H9 (cell line): ENCODE data around the gene ACAA2. TPM values are rescaled to one million over a fixed set of nuclear protein-coding genes. Genes with fewer than 3 reads are reported as not detected.
A peak's percentile ranks its signal among the peaks of the same experiment; 100 is the strongest.

ENCODE experiments used
- DNase-seq: peaks from one replicate; pipeline ENCODE4 v3.0.0-alpha.2; 2017
- H2AFZ ChIP-seq: one replicate; pipeline ENCODE4 v1.6.1; 2013; ENCODE audit warnings: mild to moderate bottlenecking, low read length, control low read depth, moderate library complexity
- H2AK5ac ChIP-seq: 2 replicates; pipeline ENCODE4 v1.6.1; 2013; ENCODE audit warnings: low read length, control low read depth, mixed read lengths; ENCODE audit not compliant: insufficient read length
- H2BK120ac ChIP-seq: one replicate; pipeline ENCODE4 v1.6.1; 2013; ENCODE audit warnings: low read depth, mild to moderate bottlenecking, low read length, control low read depth, inconsistent platforms; ENCODE audit not compliant: poor library complexity, severe bottlenecking
- H2BK12ac ChIP-seq: 2 replicates; pipeline ENCODE4 v1.6.1; 2013; ENCODE audit warnings: low read length, control low read depth, mixed read lengths, low read depth; ENCODE audit not compliant: insufficient read length
- H2BK15ac ChIP-seq: 2 replicates; pipeline ENCODE4 v1.6.1; 2013; ENCODE audit warnings: low read depth, low read length, control low read depth
- H2BK20ac ChIP-seq: one replicate; pipeline ENCODE4 v1.6.1; 2013; ENCODE audit warnings: low read depth, mild to moderate bottlenecking, low read length, control low read depth, inconsistent platforms; ENCODE audit not compliant: poor library complexity, severe bottlenecking
- H2BK5ac ChIP-seq: 2 replicates; pipeline ENCODE4 v1.6.1; 2013; ENCODE audit warnings: low read length, control low read depth, mixed read lengths; ENCODE audit not compliant: insufficient read length
- H3K14ac ChIP-seq: 2 replicates; pipeline ENCODE4 v1.6.1; 2013; ENCODE audit warnings: low read length, control low read depth; ENCODE audit not compliant: insufficient read depth
- H3K18ac ChIP-seq: 2 replicates; pipeline ENCODE4 v1.6.1; 2013; ENCODE audit warnings: low read depth, mild to moderate bottlenecking, mixed read lengths, low read length, control low read depth; ENCODE audit not compliant: insufficient read length
- H3K23ac ChIP-seq: 2 replicates; pipeline ENCODE4 v1.6.1; 2013; ENCODE audit warnings: low read length, control low read depth, mixed read lengths, low read depth; ENCODE audit not compliant: insufficient read length
- H3K23me2 ChIP-seq: 2 replicates; pipeline ENCODE4 v1.6.1; 2013; ENCODE audit warnings: low read depth, mild to moderate bottlenecking, mixed read lengths, low read length, control low read depth; ENCODE audit not compliant: insufficient read length, poor library complexity, severe bottlenecking
- H3K27ac ChIP-seq: 2 replicates; pipeline ENCODE4 v1.5.1; 2013; ENCODE audit warnings: low read length, control low read depth, mixed read lengths, low read depth; ENCODE audit not compliant: insufficient read length
- H3K27me3 ChIP-seq: 2 replicates; pipeline ENCODE4 v1.6.1; 2013; ENCODE audit warnings: low read length, control low read depth, inconsistent platforms; ENCODE audit not compliant: insufficient read depth
- H3K4ac ChIP-seq: 2 replicates; pipeline ENCODE4 v1.6.1; 2013; ENCODE audit warnings: low read depth, mild to moderate bottlenecking, control low read depth, inconsistent platforms, low read length, moderate library complexity
- H3K4me1 ChIP-seq: 2 replicates; pipeline ENCODE4 v1.6.1; 2013; ENCODE audit warnings: low read length, control low read depth, inconsistent platforms; ENCODE audit not compliant: insufficient read depth
- H3K4me2 ChIP-seq: 2 replicates; pipeline ENCODE4 v1.6.1; 2013; ENCODE audit warnings: low read length, control low read depth, mixed read lengths; ENCODE audit not compliant: insufficient read length, insufficient read depth
- H3K56ac ChIP-seq: 2 replicates; pipeline ENCODE4 v1.6.1; 2013; ENCODE audit warnings: low read depth, mild to moderate bottlenecking, mixed read lengths, low read length, control low read depth; ENCODE audit not compliant: insufficient read length
- H3K79me1 ChIP-seq: 2 replicates; pipeline ENCODE4 v1.6.1; 2013; ENCODE audit warnings: low read depth, mild to moderate bottlenecking, moderate library complexity, low read length, control low read depth, inconsistent platforms; ENCODE audit not compliant: insufficient read depth, poor library complexity, severe bottlenecking
- H3K79me2 ChIP-seq: 2 replicates; pipeline ENCODE4 v1.6.1; 2013; ENCODE audit warnings: low read length, control low read depth, inconsistent platforms; ENCODE audit not compliant: insufficient read depth
- H3K9ac ChIP-seq: 2 replicates; pipeline ENCODE4 v1.6.1; 2013; ENCODE audit warnings: low read length, control low read depth, mixed read lengths; ENCODE audit not compliant: insufficient read length; ENCODE audit errors: extremely low read depth
- H3K9me3 ChIP-seq: one replicate; pipeline ENCODE4 v1.6.1; 2013; ENCODE audit warnings: low read depth, low read length, inconsistent platforms; ENCODE audit not compliant: control insufficient read depth
- H3T11ph ChIP-seq: one replicate; pipeline ENCODE4 v1.6.1; 2013; ENCODE audit warnings: mild to moderate bottlenecking, low read length, control low read depth, inconsistent platforms
- H4K20me1 ChIP-seq: one replicate; pipeline ENCODE4 v1.6.1; 2013; ENCODE audit not compliant: control insufficient read depth, insufficient read length, insufficient read depth
- H4K5ac ChIP-seq: 2 replicates; pipeline ENCODE4 v1.6.1; 2013; ENCODE audit warnings: low read depth, mild to moderate bottlenecking, mixed read lengths, low read length, control low read depth; ENCODE audit not compliant: insufficient read length
- H4K8ac ChIP-seq: replicated peaks from 2 replicates; pipeline ENCODE4 v1.6.1; 2013; ENCODE audit warnings: low read length, control low read depth, mixed read lengths, low read depth; ENCODE audit not compliant: insufficient read length
- H4K91ac ChIP-seq: 2 replicates; pipeline ENCODE4 v1.6.1; 2013; ENCODE audit warnings: low read depth, mild to moderate bottlenecking, moderate library complexity, mixed read lengths, low read length, control low read depth; ENCODE audit not compliant: insufficient read length
- H3K27ac Mint-ChIP-seq, 3 experiments: 2 replicates in 2 of 3; 3 replicates in 1 of 3; pipeline ENCODE4 v1.8.0; 2020 to 2021; ENCODE audit warnings: mixed read lengths in 3 of 3, mild to moderate bottlenecking in 1 of 3, moderate library complexity in 1 of 3
- H3K27me3 Mint-ChIP-seq: 2 replicates; pipeline ENCODE4 v1.8.0; 2021; ENCODE audit warnings: low read depth, mild to moderate bottlenecking, moderate library complexity, mixed read lengths
- H3K36me3 Mint-ChIP-seq, 3 experiments: 2 replicates in 2 of 3; 3 replicates in 1 of 3; pipeline ENCODE4 v1.8.0; 2020 to 2021; ENCODE audit warnings: low read depth in 3 of 3, mixed read lengths in 3 of 3; ENCODE audit not compliant: insufficient read depth in 1 of 3
- H3K4me1 Mint-ChIP-seq, 2 experiments: 2 replicates each; pipeline ENCODE4 v1.8.0; 2020; ENCODE audit warnings: mixed read lengths in 2 of 2
- H3K4me3 Mint-ChIP-seq, 2 experiments: 2 replicates in 1 of 2; 3 replicates in 1 of 2; pipeline ENCODE4 v1.8.0; 2020 to 2021; ENCODE audit warnings: mild to moderate bottlenecking in 2 of 2, mixed read lengths in 2 of 2, moderate library complexity in 1 of 2
- H3K9me3 Mint-ChIP-seq, 2 experiments: 2 replicates in 1 of 2; 3 replicates in 1 of 2; pipeline ENCODE4 v1.8.0; 2020; ENCODE audit warnings: mild to moderate bottlenecking in 2 of 2, mixed read lengths in 2 of 2, moderate library complexity in 1 of 2
- CTCF ChIP-seq: fragments of 200-600 bp; sonication (generic); conservative IDR thresholded peaks from 3 replicates; pipeline ENCODE4 v1.8.0; 2021; ENCODE audit warnings: antibody characterized with exemption, mild to moderate bottlenecking
- WGBS: extraction: QIAGEN DNeasy Blood & Tissue Kit; methylation state at CpG from one replicate; pipeline ENCODE4 v1.1.7; 2013; ENCODE audit warnings: missing lambda C conversion rate, low lambda C conversion rate, mixed read lengths; ENCODE audit not compliant: insufficient read length; ENCODE audit errors: extremely low coverage; 5-methylcytosine and 5-hydroxymethylcytosine counted together
- total RNA-seq: library from RNA; stranded (reverse); gene quantifications from 2 replicates; pipeline ENCODE4 v1.2.1, GENCODE V29; 2021

The ACAA2 gene
- total RNA-seq, 1 experiment from 2014 or later, result 115 TPM

GRCh38 chr18:49843778-49844625 lies 30.7 kb upstream of the ACAA2 start:
- Histone ChIP-seq H4K5ac (no peak overlapping the region), H3K4me1 (no peaks in the 10 kb centered on the region), H2BK20ac (no peak overlapping the region), H3K23me2 (no peaks in the 10 kb centered on the region), H2BK120ac (no peak overlapping the region), H2BK12ac (no peak overlapping the region), H3K79me1 (no peaks in the 10 kb centered on the region), H4K20me1 (no peaks in the 10 kb centered on the region), H3K9ac (no peak overlapping the region), H4K8ac (no peak overlapping the region), H3K4ac (no peak overlapping the region), H3K27ac (no peak overlapping the region), H3K79me2 (no peaks in the 10 kb centered on the region), H3T11ph (no peak overlapping the region), H2AK5ac (no peak overlapping the region), H3K14ac (no peak overlapping the region; the same call in 1 of the 2 replicates), H3K4me2 (no peak overlapping the region), H3K23ac (no peak overlapping the region), H2AFZ (no peak overlapping the region), H4K91ac (no peak overlapping the region), H2BK15ac (no peak overlapping the region), H2BK5ac (no peak overlapping the region), H3K18ac (no peak overlapping the region), H3K56ac (no peak overlapping the region), H3K9me3 (no peaks in the 10 kb centered on the region), H3K27me3 (no peaks in the 10 kb centered on the region)
- H3K27me3 Mint-ChIP-seq, result no peaks in the 10 kb centered on the region; the same call in none of the 2 replicates
- no CpG with 5 or more reads among the region's 6 CpGs for WGBS
- peaks cover 0 to 6% (median 0%) of the 10 kb centered on the region in 3 experiments; a peak in 3 of 7 replicates for H3K36me3 Mint-ChIP-seq
- H3K27ac Mint-ChIP-seq, result no peak overlapping the region
- no peak for DNase-seq
- no peak overlapping the region for H3K4me3 Mint-ChIP-seq
- no peaks in the 10 kb centered on the region for H3K9me3 Mint-ChIP-seq
- 0 out of 3 replicates have a peak, but pooled peaks have one; percentile 12 for TF ChIP-seq CTCF
- peaks cover 32 to 34% of the 10 kb centered on the region in 2 experiments for H3K4me1 Mint-ChIP-seq
